Measurements from ENCODE around the gene FAM181A. TPM values are rescaled to one million over a fixed set of nuclear protein-coding genes. Genes with fewer than 3 reads are reported as not detected.

The FAM181A gene
- total RNA-seq, 4 donors from 2014 or later: not detected

DNA sequence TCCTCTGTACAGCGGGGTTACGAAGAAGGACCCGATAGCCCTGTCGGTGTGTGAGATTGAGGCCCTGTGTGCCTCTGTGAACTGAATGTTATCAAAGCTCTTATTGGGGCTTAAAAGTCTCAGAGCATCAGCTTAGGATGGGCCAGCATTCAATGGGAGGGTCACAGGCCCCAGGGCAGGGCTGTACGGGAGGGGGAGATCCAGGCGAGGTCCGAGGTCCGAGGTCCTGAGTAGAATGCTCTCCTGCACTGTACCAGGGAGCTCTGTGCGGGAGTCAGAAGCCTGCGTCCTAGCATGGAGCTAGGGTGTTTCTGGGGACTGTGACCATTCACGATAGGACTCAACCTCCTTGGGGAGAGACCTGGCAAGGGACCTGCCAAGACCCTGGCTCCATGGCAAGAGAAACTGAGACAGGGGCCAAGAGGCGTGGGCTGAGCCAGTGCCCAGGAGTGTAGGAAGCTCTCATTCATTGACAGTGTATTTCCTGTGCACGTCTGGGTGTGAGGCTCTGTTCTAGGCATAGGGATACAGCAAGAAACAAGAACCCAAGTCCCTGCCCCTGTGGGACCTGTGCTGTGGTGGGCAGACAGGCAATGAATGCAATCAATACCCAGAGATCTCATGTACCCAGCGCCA is 12.0 kb upstream of the FAM181A start:
- WGBS, 2 donors: 74 to 81% methylated on average over 10 to 14 of the region's 14 CpGs
- no peak for DNase-seq (ENCODE audit: low spot score in 2 of 2)
- TF ChIP-seq POLR2A (IDR thresholded peaks at IDR 0.05) (no peak), CTCF (IDR thresholded peaks at IDR 0.05) (no peak)
- intact Hi-C loops (cut with DNase I; ENCODE audit: low total_unique reads): no loop called here
- no peak overlapping the region for H3K4me3 ChIP-seq (ENCODE audit: low read depth, poor library complexity, severe bottlenecking)

DNA sequence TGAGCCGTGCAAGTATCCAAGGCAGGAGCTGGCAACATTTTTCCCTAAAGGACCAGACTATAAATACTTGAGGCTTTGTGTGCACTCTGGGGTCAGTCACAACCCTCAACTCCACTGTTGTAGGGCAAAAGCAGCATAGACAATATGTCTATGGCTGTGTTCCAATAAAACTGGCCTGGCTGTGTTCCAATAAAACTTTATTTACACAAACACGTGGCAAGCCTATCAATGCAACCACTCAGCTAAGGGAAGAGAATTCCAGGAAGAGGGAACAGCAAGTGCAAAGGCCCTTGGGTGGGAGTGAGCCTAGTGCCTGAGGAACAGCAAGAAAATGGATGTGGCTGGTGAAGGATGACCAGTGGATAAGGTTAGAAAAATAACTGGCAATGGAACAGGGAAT is 11.3 kb upstream of the FAM181A start:
- no peak overlapping the region for H3K4me3 ChIP-seq (ENCODE audit: low read depth, poor library complexity, severe bottlenecking)
- intact Hi-C loops (cut with DNase I; ENCODE audit: low total_unique reads): no loop called here
- DNase-seq (ENCODE audit: low spot score in 2 of 2): no peak
- 31 to 45% methylated on average over 2 of the region's 2 CpGs for WGBS, 2 donors
- TF ChIP-seq CTCF (IDR thresholded peaks at IDR 0.05) (no peak), POLR2A (IDR thresholded peaks at IDR 0.05) (no peak)

GRCh38 chr14:93916498-93916897 is 10.6 kb upstream of the FAM181A start:
- WGBS, 2 donors: 65 to 74% methylated on average over 3 of the region's 3 CpGs
- DNase-seq (ENCODE audit: low spot score in 2 of 2): no peak
- intact Hi-C loops (cut with DNase I; ENCODE audit: low total_unique reads): no loop called here
- TF ChIP-seq POLR2A (IDR thresholded peaks at IDR 0.05) (no peak), CTCF (IDR thresholded peaks at IDR 0.05) (no peak)
- H3K4me3 ChIP-seq (ENCODE audit: low read depth, poor library complexity, severe bottlenecking): no peak overlapping the region

- 78 to 91% methylated on average over 7 of the region's 7 CpGs for WGBS, 2 donors
- DNase-seq (ENCODE audit: low spot score in 2 of 2): no peak
- no peak overlapping the region for H3K4me3 ChIP-seq (ENCODE audit: low read depth, poor library complexity, severe bottlenecking)
- intact Hi-C loops (cut with DNase I; ENCODE audit: low total_unique reads): no loop called here
- TF ChIP-seq POLR2A (IDR thresholded peaks at IDR 0.05) (no peak), CTCF (IDR thresholded peaks at IDR 0.05) (no peak)
These were observed 10.0 kb upstream of the FAM181A start for GRCh38 chr14:93917141-93917540.

- intact Hi-C loops (cut with DNase I; ENCODE audit: low total_unique reads): no loop called here
- 86 to 90% methylated on average over 18 of the region's 18 CpGs for WGBS, 2 donors
- no peak for DNase-seq (ENCODE audit: low spot score in 2 of 2)
- TF ChIP-seq POLR2A (IDR thresholded peaks at IDR 0.05) (no peak), CTCF (IDR thresholded peaks at IDR 0.05) (no peak)
- H3K4me3 ChIP-seq (ENCODE audit: low read depth, poor library complexity, severe bottlenecking): no peak overlapping the region
These were observed 5.9 kb upstream of the FAM181A start for GRCh38 chr14:93921001-93921806.

All from lower leg skin (tissue), 4 donors.